Skeletal muscle cell (primary cell): ENCODE results near the gene LYPLAL1.

Source experiments
- DNase-seq: peaks from one replicate; pipeline ENCODE4 v3.0.0-alpha.2; 2010; ENCODE audit warnings: low read depth
- H3K4me3 ChIP-seq: 2 replicates; pipeline ENCODE4 v1.5.1; 2011; ENCODE audit warnings: low read depth, mild to moderate bottlenecking, control low read depth, low read length, moderate library complexity

Gene LYPLAL1

DNA sequence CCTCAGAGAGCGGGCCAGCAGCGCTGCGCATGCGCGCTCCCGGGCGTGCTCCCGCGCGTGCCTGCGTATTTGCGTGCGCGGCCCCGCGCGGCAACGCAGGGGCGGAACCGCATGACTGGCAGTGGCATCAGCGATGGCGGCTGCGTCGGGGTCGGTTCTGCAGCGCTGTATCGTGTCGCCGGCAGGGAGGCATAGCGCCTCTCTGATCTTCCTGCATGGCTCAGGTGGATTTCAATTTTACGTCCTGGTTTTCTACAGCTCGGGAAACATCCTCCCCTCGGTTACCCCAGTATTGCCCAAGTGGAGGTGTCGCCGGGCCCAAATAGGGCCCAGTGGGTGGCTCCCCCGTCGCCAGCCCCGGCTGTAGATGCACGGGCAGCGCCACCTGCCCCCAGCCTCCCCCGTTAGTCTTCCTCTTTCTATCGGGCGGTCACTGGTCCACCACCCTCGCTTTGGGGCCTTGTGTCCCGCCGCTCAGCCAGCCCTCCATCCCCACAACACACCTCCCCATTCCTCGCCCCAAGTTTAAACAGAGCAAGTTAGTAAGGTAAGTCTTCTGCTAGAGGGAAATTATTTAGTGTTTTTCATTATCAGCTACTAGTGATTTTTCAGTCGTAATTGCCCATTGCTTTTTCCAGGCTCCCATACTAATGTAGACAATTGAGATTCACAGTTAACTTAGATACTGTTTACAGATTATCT lies at the start of gene LYPLAL1:
Gene LYPLAL1, plus strand, starts transcription at position 121 of the 702 bp plus-strand sequence. Its CDS starts 13 bp downstream, at position 134.
- peak; percentile 70 for DNase-seq
- peak within 1 kb of the TSS; percentile 85 for H3K4me3 ChIP-seq

DNA sequence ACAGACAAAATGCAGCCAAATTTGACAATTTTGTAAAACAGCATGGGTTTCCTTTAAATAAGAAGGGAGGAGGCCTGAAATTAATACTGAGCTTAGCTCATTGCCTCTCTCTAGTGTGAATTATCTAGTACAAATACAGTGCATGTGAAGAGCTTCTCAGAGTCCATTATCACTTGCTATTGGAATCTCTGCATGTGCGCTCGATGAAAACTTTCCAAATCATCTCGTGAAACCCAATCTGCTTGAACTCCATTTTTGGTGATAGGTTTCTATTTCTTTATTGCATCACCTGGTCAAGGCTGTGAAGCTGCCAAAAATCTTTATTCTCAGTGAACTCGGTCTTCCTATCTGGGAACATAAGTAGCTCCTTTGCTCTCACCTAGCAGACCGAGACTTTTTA lies 49.5 kb upstream of the LYPLAL1 start:
- DNase-seq, result no peak
- no peak overlapping the region for H3K4me3 ChIP-seq

DNA sequence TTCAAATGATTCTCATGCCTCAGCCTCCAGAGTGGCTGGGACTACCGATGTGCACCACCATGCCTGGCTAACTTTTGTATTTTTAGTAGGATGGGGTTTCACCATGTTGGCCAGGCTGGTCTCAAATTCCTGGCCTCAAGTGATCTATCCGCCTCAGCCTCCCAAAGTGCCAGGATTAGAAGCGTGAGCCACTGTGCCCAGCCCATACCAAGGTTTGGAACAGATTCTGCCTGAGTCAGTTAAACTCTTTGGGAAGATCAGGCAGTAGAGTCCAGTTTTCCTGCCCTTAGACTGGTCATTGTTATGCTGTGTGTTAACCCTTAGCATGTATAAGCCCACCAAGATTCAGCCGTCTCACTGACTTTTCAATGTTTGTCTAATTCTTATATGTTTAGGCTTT lies 48.3 kb upstream of the LYPLAL1 start:
- no peak overlapping the region for H3K4me3 ChIP-seq
- DNase-seq, result no peak

DNA sequence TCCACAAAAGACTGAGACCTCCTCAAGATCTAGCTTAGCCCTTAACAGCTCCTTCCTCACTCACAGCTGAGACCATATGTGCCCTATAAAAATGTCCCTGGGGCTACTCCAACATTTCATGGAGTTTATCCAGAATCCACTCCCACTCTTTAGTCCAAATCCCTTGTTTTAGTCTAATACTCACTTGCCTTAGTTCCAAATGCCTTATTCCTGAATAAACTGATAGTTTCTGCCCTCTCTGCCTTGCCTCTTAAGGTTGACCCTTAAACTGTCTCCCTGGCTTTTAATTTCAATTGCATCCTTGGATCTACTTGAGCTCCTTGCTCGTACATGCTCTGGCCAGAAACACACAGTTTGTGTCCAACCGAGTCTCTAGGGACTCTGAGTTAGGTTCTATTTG lies 47.3 kb upstream of the LYPLAL1 start:
- DNase-seq, result no peak
- H3K4me3 ChIP-seq, result no peak overlapping the region

DNA sequence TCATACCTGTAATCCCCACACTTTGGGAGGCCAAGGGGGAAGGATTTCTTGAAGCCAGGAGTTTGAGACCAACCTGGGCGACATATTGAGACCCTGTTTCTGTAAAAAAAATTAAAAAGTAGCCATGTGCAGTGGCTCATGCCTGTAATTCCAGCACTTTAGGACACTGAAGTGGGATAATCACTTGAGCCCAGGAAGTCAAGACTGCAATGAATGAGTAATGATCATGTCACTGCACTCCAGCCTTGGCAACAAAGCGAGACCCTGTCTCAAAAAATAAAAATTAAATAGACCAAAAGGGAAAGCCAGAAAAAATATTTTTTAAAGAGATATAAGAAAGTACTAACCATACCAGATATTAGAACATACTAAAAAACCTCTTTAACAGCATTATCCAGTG lies 44.7 kb upstream of the LYPLAL1 start:
- H3K4me3 ChIP-seq, result no peak overlapping the region
- no peak for DNase-seq

DNA sequence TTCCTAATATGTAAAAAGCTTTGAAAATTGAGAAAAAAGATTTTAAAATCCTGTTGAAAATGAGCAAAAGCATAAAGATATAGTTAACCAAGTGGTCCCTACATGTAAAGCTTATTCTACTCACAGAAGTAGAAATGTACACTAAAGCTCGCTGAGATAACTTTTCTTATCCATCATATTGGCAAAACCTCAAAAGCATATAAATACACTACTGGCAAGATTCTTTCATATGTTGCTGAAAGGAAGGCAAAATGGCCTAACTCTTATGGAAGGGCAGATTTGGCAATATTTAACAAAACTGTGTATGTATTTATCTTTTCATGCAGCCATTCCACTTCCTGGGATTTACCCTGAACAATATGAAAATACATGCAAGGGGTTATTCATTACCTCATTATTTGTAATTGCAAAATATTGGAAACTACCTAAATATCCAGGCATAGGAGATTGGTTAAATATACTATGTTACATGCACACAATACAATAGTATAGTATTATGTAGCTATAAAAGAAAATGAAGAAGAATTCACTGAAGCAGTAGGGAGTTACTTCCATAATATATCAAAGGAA lies 43.2 kb upstream of the LYPLAL1 start:
- H3K4me3 ChIP-seq, result no peak overlapping the region
- DNase-seq, result no peak

DNA sequence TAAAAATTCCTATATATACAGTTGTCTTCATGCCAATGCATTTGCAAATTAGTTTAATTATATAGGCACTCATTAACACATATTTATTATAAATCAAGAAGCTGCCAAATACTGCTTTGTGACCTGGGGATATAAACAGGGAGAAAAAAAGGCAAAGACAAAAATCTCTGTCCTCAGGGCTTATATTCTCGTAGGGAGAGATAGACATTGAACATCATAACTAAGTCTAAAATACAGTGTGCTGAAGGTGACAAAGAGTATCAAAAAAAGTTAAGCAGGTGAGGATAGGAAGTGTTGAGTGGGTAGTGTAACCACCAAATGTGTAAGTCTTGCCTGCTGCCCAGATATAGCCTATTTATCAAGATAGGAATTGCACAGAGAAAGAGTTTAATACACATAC lies 40.7 kb upstream of the LYPLAL1 start:
- no peak for DNase-seq
- H3K4me3 ChIP-seq, result no peak overlapping the region

DNA sequence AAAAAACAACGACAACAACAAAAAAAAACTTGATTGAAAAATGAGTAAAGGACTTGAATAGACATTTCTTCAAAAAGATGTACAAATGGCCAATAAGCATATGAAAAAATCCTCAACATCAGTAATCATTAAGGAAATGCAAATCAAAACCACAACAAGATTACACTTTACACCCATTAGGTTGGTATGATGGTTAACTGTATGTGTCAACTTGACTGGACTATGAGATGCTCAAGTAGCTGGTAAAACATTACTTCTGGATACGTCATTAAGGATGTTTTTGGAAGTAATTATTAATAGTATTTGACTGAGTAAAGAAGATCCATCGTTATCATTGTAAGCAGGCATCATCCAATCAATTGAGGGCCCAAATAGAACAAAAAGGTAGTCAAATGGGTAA lies 34.9 kb upstream of the LYPLAL1 start:
- H3K4me3 ChIP-seq, result no peak overlapping the region
- DNase-seq, result no peak

DNA sequence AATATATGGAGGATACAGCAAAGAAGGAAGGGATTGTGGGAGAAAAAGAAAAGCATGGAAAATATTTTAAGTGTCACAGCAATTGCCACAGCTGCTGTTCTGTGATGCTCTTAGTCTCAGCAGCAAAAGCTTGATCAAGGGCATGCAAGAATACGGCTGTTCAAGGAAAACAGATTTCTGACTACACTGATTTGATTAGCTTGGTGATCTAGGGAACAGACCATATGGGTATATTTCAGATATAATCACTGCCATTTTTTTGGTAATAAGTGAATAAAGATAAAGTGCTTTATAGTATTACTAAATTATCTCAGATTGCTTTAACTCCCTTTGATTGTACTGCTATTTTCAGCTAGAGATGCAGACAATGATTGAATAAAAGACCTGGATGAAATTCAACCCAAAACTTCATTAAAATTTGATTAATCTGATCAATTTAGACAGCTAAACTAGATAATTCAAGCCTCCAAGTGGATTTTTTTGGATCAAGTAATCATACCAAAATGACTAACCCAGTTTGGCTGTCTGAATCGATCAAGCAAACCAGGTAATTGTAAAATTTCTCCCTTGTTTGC lies 33.3 kb upstream of the LYPLAL1 start:
- no peak overlapping the region for H3K4me3 ChIP-seq
- no peak for DNase-seq

DNA sequence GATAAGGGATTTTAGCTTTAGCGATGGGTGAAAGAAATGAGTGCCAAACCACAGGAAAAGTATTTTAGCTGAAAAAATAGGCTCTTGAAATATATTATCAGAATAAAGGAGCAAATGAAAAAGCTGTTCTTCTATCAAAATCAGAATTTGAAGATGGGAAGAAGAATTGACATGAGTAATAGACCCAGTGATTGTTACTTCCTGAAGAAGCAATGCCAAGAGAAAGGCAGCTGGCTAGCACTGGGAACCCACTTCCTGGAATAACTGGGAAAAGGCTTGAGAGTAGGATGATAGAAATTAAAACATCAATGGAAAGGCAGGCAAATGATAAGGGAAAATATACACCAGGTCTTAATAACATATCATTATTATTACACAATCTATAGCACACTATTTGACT lies 29.9 kb upstream of the LYPLAL1 start:
- no peak overlapping the region for H3K4me3 ChIP-seq
- DNase-seq, result no peak

DNA sequence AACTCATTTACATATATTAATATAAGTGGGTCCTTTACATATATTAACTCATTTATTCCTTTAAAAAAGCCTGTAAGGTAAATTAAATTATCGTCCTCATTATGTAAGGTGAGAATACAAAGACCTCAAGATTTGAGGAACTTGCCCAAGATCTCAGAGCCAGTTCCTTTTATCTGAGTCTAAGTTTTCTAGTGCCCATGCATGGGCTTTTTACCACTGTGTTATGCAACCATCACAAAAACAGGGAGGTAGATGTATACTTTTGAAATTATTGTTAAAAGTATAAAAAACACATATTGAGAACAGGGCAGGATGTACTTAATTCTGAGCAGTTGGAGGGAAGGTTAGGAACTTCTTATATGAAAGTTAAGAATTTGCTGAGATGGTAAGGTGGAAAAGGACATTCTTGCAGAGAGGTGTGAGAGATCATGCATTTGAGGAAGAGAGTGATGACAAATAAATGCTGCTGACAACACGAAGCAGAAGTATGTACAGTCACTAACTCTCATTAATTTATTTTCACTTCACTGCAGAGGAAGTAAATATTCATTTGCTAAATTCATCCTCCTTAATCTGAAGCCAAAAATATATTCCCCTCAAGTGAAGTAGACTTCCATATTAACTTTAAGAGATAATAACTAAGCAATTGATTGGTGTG lies 28.9 kb upstream of the LYPLAL1 start:
- DNase-seq, result no peak
- H3K4me3 ChIP-seq, result no peak overlapping the region

DNA sequence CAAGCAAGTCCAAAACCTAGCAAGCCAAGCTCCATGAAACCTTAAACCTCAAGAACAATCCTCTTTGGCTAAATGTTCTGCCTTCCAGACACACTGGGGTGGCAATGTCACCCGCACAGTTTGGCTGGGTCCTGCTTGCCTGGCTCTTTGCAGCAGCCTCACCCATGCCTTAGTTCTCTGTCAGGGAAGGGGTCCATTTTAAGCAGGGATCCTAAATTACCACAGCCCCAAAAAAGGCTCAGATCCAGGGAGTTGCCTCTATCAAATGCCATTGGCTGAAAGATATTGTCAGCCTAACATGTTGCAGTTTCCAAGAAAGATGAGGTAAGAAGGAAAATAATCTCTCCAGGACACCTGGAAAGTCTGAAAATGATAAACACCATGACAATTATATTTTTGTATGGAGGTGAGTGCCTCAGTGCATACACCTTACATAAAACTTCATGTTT lies 26.1 kb upstream of the LYPLAL1 start:
- no peak for DNase-seq
- H3K4me3 ChIP-seq, result no peak overlapping the region

DNA sequence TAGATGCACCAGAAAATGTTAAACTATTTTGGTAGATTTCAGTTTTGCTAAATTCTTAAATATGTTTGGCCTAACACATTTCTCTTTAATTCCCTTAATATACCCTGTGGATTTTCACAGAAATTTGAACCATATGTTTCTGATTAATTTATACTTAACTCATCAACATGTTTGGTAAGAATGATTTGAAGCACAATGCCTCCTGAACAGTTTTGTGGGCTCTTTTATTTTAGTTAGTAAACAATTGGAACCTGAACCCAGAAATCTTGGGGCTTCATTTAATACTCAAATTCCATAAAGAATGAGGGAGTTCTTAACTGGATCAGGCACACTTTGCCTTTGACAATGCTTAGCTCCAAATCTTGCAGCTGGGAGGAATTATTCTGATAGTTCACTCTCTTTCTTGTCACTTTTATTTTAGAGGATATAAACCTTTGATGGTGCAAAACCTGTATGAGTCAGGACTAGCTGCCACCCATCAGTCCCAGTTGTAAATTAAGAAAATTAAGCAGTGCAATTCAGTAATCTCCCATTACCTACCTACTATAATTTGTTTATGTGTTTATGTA lies 24.6 kb upstream of the LYPLAL1 start:
- DNase-seq, result no peak
- no peak overlapping the region for H3K4me3 ChIP-seq

DNA sequence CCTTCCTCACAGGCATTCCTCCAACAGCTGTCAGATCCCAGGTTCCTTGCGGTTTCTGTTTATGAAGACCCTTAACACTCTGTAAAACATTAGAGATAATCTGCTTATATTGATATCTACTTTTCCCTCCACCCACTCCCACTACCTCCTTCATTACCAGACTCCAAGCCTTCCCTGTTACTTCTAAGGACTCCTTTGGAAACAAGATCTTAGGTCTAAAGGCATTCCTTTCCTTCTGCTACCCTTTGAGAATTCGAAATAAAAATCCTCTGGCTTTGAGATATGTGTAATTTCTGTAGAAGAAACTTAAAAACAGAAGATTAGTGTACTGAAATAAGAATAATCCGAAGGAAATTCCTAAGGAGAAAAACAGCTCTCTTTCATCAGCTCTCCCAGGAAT lies 23.7 kb upstream of the LYPLAL1 start:
- no peak for DNase-seq
- H3K4me3 ChIP-seq, result no peak overlapping the region

DNA sequence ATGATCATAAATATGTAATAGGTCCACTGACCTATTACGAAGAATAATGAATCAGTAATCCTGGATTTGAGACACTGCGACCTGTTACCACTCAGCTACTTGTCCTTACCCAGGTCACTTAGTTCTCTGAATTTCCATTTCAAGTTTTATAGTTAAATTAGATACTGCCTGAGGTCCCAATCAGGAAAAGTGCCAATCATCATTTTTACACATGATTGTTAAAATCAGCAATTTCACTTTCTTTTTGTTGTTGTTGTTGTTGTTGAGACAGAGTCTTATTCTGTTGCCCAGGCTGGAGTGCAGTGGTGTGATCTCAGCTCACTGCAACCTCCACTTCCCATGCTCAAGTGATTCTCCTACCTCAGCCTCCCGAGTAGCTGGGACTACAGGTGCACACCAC lies 22.8 kb upstream of the LYPLAL1 start:
- no peak overlapping the region for H3K4me3 ChIP-seq
- DNase-seq, result no peak

DNA sequence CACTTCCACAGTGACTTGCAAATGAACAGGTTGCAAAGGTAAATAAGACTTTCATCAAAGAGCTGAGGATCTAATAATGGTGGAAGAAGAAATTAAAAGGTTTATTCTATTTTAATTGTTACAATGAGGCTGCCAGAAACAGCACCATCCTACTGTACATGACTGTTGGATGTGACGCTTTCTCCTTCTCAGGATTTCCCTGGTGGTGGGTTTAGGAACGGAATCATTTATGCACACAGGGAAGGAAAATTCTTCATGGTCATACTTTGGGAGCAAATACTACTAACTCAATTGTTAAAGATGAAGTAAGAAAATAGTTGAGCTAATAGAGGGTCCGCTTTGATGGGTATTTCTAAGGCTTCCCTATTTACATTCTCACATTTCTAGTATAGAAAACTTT lies 22.2 kb upstream of the LYPLAL1 start:
- DNase-seq, result no peak
- no peak overlapping the region for H3K4me3 ChIP-seq

DNA sequence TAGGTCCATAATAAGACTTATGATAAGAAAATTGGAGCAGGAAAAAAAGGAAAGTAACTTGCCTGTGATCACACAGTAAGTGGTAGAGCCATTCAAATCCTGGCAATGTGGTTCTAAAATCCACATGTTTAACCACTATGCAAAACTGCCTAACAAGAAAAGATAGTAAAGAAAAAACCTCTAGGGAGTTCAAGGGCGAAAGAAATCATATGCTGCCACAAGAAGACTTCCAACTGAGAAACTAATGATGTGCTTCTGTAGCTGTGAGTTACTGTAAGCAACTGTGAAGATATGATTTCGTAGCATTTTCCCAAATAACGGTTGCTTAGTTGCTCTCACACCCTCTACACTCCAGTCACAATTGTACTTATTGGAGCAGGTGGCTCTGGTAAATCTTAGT lies 20.9 kb upstream of the LYPLAL1 start:
- no peak for DNase-seq
- H3K4me3 ChIP-seq, result no peak overlapping the region

DNA sequence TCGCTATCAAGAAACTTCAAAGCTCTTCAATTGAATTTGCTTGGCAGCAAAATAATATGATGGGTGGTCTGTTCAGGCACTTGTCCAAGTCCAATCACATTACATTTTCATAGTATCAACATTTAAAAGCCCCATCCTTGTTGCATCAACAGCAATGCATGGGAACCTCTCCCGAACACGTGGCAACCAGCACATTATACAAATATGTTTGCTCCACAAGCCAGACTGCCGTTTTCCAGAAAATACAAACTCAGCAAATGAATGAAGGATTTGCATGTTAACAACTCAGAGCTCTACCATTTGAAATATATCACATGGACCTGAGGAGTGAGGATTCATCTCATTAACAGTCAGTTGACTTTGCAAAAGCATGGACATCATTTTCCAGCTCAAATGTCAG lies 20.0 kb upstream of the LYPLAL1 start:
- no peak for DNase-seq

DNA sequence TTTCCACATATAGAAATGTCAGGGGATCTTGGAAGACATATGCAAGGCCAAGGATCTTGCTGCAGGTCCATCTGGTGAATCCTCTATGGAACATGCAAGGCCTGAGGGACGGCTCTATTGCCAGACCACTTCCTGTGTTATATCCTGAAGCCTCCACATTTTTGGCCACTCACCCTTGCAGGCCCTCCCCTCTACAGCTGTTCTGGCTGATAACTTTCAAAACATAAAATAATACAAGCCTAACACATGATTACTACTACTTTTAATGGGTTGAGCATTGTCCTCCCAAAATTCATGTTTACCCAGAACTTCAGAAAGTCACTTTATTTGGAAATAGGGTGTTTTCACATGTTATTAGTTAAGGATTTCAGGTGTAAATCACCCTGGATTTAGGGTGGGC lies 18.5 kb upstream of the LYPLAL1 start:
- H3K4me3 ChIP-seq, result no peak overlapping the region
- DNase-seq, result peak; percentile 27

More for the DNA sequence above, 20.0 kb upstream of the LYPLAL1 start:
- H3K4me3 ChIP-seq, result no peak overlapping the region

DNA sequence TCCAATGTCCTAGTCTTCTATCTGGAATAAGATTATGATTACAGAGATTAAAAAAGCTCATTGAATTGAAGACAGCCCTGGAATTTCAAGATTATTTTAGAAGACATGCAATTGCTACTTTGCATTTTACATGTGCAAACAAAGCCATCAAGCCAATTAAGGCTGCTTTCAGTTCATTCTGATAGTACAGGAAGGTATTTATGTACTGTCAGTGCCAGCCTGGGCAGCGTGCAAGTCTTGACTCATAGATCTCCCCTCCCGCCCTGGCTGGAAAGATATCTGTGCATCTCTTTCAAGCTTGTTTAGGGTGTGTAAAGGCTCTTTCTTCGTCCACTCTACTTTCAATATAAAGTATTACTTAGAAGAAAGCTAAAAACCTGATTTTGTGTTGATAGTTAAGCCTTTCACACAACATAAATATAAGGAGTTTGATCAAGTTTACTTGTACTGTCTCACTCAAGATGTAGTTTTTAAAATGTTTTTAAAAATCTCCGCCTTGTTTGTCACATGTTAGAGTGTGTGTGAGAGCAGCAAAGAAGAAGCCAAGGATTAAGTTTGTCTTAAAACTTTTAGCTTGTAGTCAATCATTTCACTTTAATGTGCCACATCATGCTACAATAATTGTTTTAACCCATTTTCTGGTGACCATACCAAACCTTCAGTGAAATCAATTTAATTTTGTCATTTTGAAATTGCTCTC lies 13.6 kb upstream of the LYPLAL1 start:
- H3K4me3 ChIP-seq, result no peak overlapping the region

More for the DNA sequence above, 13.6 kb upstream of the LYPLAL1 start:
- no peak for DNase-seq
